IMR-90 (cell line): ENCODE results near the gene SCYGR7. TPM values are rescaled to one million over a fixed set of nuclear protein-coding genes. Genes with fewer than 3 reads are reported as not detected.
A peak's percentile ranks its signal among the peaks of the same experiment; 100 is the strongest.

ENCODE experiments used
- ATAC-seq: fragments of 200-7000 bp; cut with Tn5 transposase; 2 replicates; pipeline ENCODE4 v1.9.1; 2020; ENCODE audit warnings: low read depth, mild to moderate bottlenecking, moderate library complexity
- BruUV-seq: library from RNA; stranded (reverse); fragments of 400-500 nt; replicated peaks from 2 replicates; lab custom pipeline; 2021; lab: Mats Ljungman, UMichigan
- CTCF ChIA-PET: fragments of 300-600 bp; formaldehyde crosslinking; extraction: SDS; loops from one replicate; lab custom pipeline; 2021; ENCODE audit warnings: antibody characterized with exemption; lab: Yijun Ruan, JAX
- POLR2A ChIA-PET: fragments of 300-600 bp; sonication (Branson Sonifier 250); formaldehyde crosslinking; loops from one replicate; lab custom pipeline; 2022; ENCODE audit warnings: antibody characterized with exemption; ENCODE audit not compliant: unreplicated experiment; lab: Charles Lee
- DNase-seq: peaks from one replicate; pipeline ENCODE4 v3.0.0; 2013
- H2AFZ ChIP-seq: replicated peaks from 2 replicates; pipeline ENCODE3; 2013; ENCODE audit warnings: low read length, mild to moderate bottlenecking; ENCODE audit not compliant: poor library complexity
- H2AK5ac ChIP-seq: 2 replicates; pipeline ENCODE4 v1.6.1; 2013; ENCODE audit warnings: low read depth, low read length, inconsistent platforms
- H2AK9ac ChIP-seq: replicated peaks from 2 replicates; pipeline ENCODE3; 2013; ENCODE audit warnings: mild to moderate bottlenecking, low read depth, low read length, moderate library complexity; ENCODE audit not compliant: poor library complexity
- H2BK120ac ChIP-seq: 2 replicates; pipeline ENCODE4 v1.6.1; 2013; ENCODE audit warnings: low read depth, low read length, inconsistent platforms
- H2BK15ac ChIP-seq: 3 replicates; pipeline ENCODE4 v1.6.1; 2013; ENCODE audit warnings: low read depth, low read length, inconsistent platforms
- H2BK20ac ChIP-seq: 2 replicates; pipeline ENCODE4 v1.6.1; 2013; ENCODE audit warnings: low read depth, mild to moderate bottlenecking, inconsistent platforms, low read length, moderate library complexity
- H2BK5ac ChIP-seq: 2 replicates; pipeline ENCODE4 v1.6.1; 2013; ENCODE audit warnings: mild to moderate bottlenecking, low read depth, low read length, inconsistent platforms; ENCODE audit not compliant: poor library complexity, severe bottlenecking
- H3K14ac ChIP-seq: replicated peaks from 2 replicates; pipeline ENCODE4 v1.6.1; 2013; ENCODE audit warnings: low read depth, low read length, inconsistent platforms
- H3K18ac ChIP-seq: 2 replicates; pipeline ENCODE4 v1.6.1; 2013; ENCODE audit warnings: low read depth, low read length, control low read depth
- H3K23ac ChIP-seq: 2 replicates; pipeline ENCODE4 v1.6.1; 2013; ENCODE audit warnings: low read depth, low read length, inconsistent platforms
- H3K27ac ChIP-seq: 2 replicates; pipeline ENCODE4 v1.5.1; 2013; ENCODE audit warnings: mild to moderate bottlenecking, control low read depth, low read length; ENCODE audit not compliant: insufficient read depth
- H3K27me3 ChIP-seq: 2 replicates; pipeline ENCODE4 v1.6.1; 2013; ENCODE audit warnings: low read length; ENCODE audit not compliant: control insufficient read depth, insufficient read depth
- H3K36me3 ChIP-seq: 2 replicates; pipeline ENCODE4 v1.6.1; 2013; ENCODE audit warnings: low read length, mixed read lengths; ENCODE audit not compliant: control insufficient read depth, insufficient read depth
- H3K4ac ChIP-seq: 2 replicates; pipeline ENCODE4 v1.6.1; 2013; ENCODE audit warnings: low read depth, low read length, inconsistent platforms
- H3K4me1 ChIP-seq: 2 replicates; pipeline ENCODE4 v1.6.1; 2013; ENCODE audit warnings: low read length, mixed read lengths; ENCODE audit not compliant: control insufficient read depth, insufficient read depth
- H3K4me2 ChIP-seq: 2 replicates; pipeline ENCODE4 v1.6.1; 2013; ENCODE audit warnings: low read depth, mild to moderate bottlenecking, control low read depth, low read length, moderate library complexity
- H3K4me3 ChIP-seq: 2 replicates; pipeline ENCODE4 v1.5.1; 2013; ENCODE audit warnings: low read depth, mild to moderate bottlenecking, control low read depth, low read length, moderate library complexity; ENCODE audit not compliant: insufficient read depth
- H3K56ac ChIP-seq: 2 replicates; pipeline ENCODE4 v1.6.1; 2013; ENCODE audit warnings: low read length, inconsistent platforms; ENCODE audit not compliant: insufficient read depth; ENCODE audit errors: extremely low read depth
- H3K79me1 ChIP-seq, 2 experiments: 2 replicates each; pipeline ENCODE4 v1.6.1; 2013; ENCODE audit warnings: low read length in 2 of 2, inconsistent platforms in 1 of 2, low read depth in 1 of 2
- H3K9ac ChIP-seq: 2 replicates; pipeline ENCODE4 v1.6.1; 2013; ENCODE audit warnings: low read depth, low read length, control low read depth
- H3K9me1 ChIP-seq: 2 replicates; pipeline ENCODE4 v1.6.1; 2013; ENCODE audit warnings: low read length, inconsistent platforms; ENCODE audit not compliant: insufficient read depth
- H3K9me3 ChIP-seq: 2 replicates; pipeline ENCODE4 v1.6.1; 2013; ENCODE audit warnings: low read length; ENCODE audit not compliant: control insufficient read depth, insufficient read depth
- H4K20me1 ChIP-seq: 2 replicates; pipeline ENCODE4 v1.6.1; 2013; ENCODE audit warnings: low read length, inconsistent platforms; ENCODE audit not compliant: insufficient read depth
- H4K5ac ChIP-seq: 2 replicates; pipeline ENCODE4 v1.6.1; 2013; ENCODE audit warnings: mild to moderate bottlenecking, low read depth, low read length, control low read depth
- H4K8ac ChIP-seq, 2 experiments: 2 replicates each; pipeline ENCODE4 v1.6.1; 2013; ENCODE audit warnings: low read depth in 2 of 2, low read length in 2 of 2, control low read depth in 1 of 2, inconsistent platforms in 1 of 2
- H4K91ac ChIP-seq: 2 replicates; pipeline ENCODE4 v1.6.1; 2013; ENCODE audit warnings: low read depth, low read length, inconsistent platforms; ENCODE audit not compliant: insufficient read depth
- CEBPB ChIP-seq: IDR thresholded peaks from 2 replicates; pipeline ENCODE4 v1.6.1; 2012; ENCODE audit warnings: low read depth, low read length, improper control_type of control experiment
- CTCF ChIP-seq: conservative IDR thresholded peaks from 2 replicates; pipeline ENCODE4 v1.5.1; 2012; ENCODE audit warnings: mild to moderate bottlenecking, low read depth, low read length, improper control_type of control experiment
- ELK1 ChIP-seq: fragments of 150-350 bp; IDR thresholded peaks from 2 replicates; pipeline ENCODE4 v1.6.1; 2016; ENCODE audit warnings: low read depth, mild to moderate bottlenecking, low read length, moderate library complexity, borderline replicate concordance
- FOS ChIP-seq: fragments of 150-350 bp; IDR thresholded peaks from 2 replicates; pipeline ENCODE4 v1.6.1; 2016; ENCODE audit warnings: low read depth, low read length
- MAFK ChIP-seq: IDR thresholded peaks from 2 replicates; pipeline ENCODE4 v1.6.1; 2012; ENCODE audit warnings: low read depth, low read length, improper control_type of control experiment
- MAZ ChIP-seq: IDR thresholded peaks from 2 replicates; pipeline ENCODE4 v1.6.1; 2012; ENCODE audit warnings: low read depth, mild to moderate bottlenecking, low read length, improper control_type of control experiment, moderate library complexity, borderline replicate concordance
- NFE2L2 ChIP-seq: fragments of 150-350 bp; IDR thresholded peaks from 2 replicates; pipeline ENCODE4 v1.6.1; 2016; ENCODE audit warnings: low read depth, mild to moderate bottlenecking, low read length
- POLR2A ChIP-seq: IDR thresholded peaks from 2 replicates; pipeline ENCODE4 v1.6.1; 2012; ENCODE audit warnings: mild to moderate bottlenecking, low read depth, low read length
- WGBS, 2 experiments: methylation state at CpG; one replicate each; pipeline versions ENCODE4 v1.1.5 to v1.1.7; 2013; ENCODE audit warnings: missing lambda C conversion rate in 2 of 2; ENCODE audit not compliant: insufficient read length in 1 of 2; ENCODE audit errors: extremely low coverage in 2 of 2; 5-methylcytosine and 5-hydroxymethylcytosine counted together
- dilution Hi-C: fragments of 300-500 bp; cut with HindIII; formaldehyde crosslinking; loops from one replicate; pipeline ENCODE4 v1.14.3; 2018; ENCODE audit warnings: low sequenced_read_pairs; ENCODE audit not compliant: unreplicated experiment
- in situ Hi-C: fragments of 300-500 bp; cut with MboI; formaldehyde crosslinking; loops from 3 replicates; pipeline ENCODE4 v1.14.3; 2019; ENCODE audit warnings: low sequenced_read_pairs, inconsistent platforms, mixed read lengths
- intact Hi-C: fragments of 100-400 bp; cut with micrococcal nuclease; formaldehyde crosslinking; loops from 2 replicates; pipeline ENCODE4 v1.10.0; 2022
- polyA plus RNA-seq, 3 experiments: library from polyadenylated mRNA; depleted of rRNA; stranded (reverse); fragments of >200 nt; gene quantifications; 2 replicates each; pipeline ENCODE4 v1.2.3, GENCODE V29; 2012; ENCODE audit warnings: low replicate concordance in 1 of 3
- total RNA-seq: library from RNA; depleted of rRNA; stranded (reverse); fragments of >200 nt; gene quantifications from 2 replicates; pipeline ENCODE4 v1.2.3, GENCODE V29; 2012

SCYGR7 gene
- total and polyA plus RNA-seq, 2 of the 4 experiments (the other 2 are of a cell fraction) = not detected

GRCh38 chr2:227748079-227748478 is 19.9 kb downstream of the SCYGR7 start:
- no peak overlapping the region for H3K18ac ChIP-seq
- H2AK5ac ChIP-seq = no peak overlapping the region
- H2BK120ac ChIP-seq = no peak overlapping the region
- H3K79me1 ChIP-seq = no peaks in the 10 kb centered on the region
- in situ Hi-C loops (no loop called here), dilution Hi-C loops (no loop called here), intact Hi-C loops (no loop called here)
- H2AK9ac ChIP-seq = no peak overlapping the region
- no peak overlapping the region for H3K4me2 ChIP-seq
- DNase-seq = no peak
- no peaks in the 10 kb centered on the region for H3K27me3 ChIP-seq
- H3K14ac ChIP-seq = no peak overlapping the region
- H2AFZ ChIP-seq = no peak overlapping the region
- no peaks in the 10 kb centered on the region for H3K9me3 ChIP-seq
- H3K23ac ChIP-seq = no peak overlapping the region
- 23% methylated on average over 3 of the region's 6 CpGs; no CpG with 5 or more reads in 1 of the 2 experiments for WGBS, 2 experiments
- H3K4me3 ChIP-seq = no peak overlapping the region
- H3K9me1 ChIP-seq = no peaks in the 10 kb centered on the region
- H3K36me3 ChIP-seq = no peaks in the 10 kb centered on the region
- no peak overlapping the region for H2BK15ac ChIP-seq
- ATAC-seq = no peak
- H3K56ac ChIP-seq = no peak overlapping the region
- H4K91ac ChIP-seq = no peak overlapping the region
- ChIA-PET POLR2A (no interaction called here), CTCF (no interaction called here)
- H3K4ac ChIP-seq = no peak overlapping the region
- no TSS peak for BruUV-seq
- H4K5ac ChIP-seq = no peak overlapping the region
- no peak for TF ChIP-seq FOS
- no peak for TF ChIP-seq NFE2L2
- TF ChIP-seq CEBPB = no peak
- TF ChIP-seq MAFK = no peak
- TF ChIP-seq ELK1 = no peak
- TF ChIP-seq POLR2A = no peak
- no peak for TF ChIP-seq MAZ
- TF ChIP-seq CTCF = peak; percentile 25
- no peak overlapping the region for H2BK20ac ChIP-seq
- H4K8ac ChIP-seq = no peak overlapping the region
- no peaks in the 10 kb centered on the region for H3K4me1 ChIP-seq
- no peak overlapping the region for H3K27ac ChIP-seq
- no peak overlapping the region for H2BK5ac ChIP-seq
- no peaks in the 10 kb centered on the region for H4K20me1 ChIP-seq
- no peak overlapping the region for H3K9ac ChIP-seq
